Epithelial cell of prostate (primary cell): ENCODE measurements around the gene KREMEN1.
"Not testable (repeated sequence)": the region's sequence is repeated elsewhere in the genome, so short reads cannot be mapped to it uniquely, and the experiment has no call there.

ENCODE experiments used
- DNase-seq: peaks from one replicate; pipeline ENCODE4 v3.0.0-alpha.2; 2011; ENCODE audit warnings: low read depth, low spot score
- H3K27ac ChIP-seq: fragments of 450-650 bp; 2 replicates; pipeline ENCODE4 v1.5.1; 2017; ENCODE audit warnings: mild to moderate bottlenecking

KREMEN1 gene

DNA sequence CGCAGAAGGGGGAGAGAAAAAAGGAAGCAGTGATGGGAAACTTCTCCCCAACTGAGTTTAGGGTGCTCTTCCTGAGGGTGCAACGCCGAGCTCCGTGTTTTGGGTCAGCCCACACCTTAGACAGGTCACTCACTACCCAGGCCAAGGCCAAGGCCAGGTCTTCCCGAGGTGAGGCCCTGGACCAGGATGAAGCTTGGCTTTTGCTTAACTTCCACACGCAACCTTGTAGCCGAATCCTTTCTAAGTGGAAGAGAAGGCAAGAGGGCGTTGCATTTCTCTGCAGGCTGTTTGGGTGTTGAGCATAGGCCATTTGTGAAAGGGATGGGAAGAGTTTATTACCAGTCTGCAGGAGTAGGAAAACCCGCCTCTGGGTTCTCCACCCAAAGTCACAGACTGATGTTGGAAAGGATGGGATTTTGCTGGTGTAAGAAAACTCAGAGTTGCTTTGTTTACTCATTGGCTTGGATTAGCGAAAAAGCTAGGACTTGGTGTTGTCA is 1.5 kb downstream of the KREMEN1 start:
- no peak overlapping the region for H3K27ac ChIP-seq
- DNase-seq = no peak

DNA sequence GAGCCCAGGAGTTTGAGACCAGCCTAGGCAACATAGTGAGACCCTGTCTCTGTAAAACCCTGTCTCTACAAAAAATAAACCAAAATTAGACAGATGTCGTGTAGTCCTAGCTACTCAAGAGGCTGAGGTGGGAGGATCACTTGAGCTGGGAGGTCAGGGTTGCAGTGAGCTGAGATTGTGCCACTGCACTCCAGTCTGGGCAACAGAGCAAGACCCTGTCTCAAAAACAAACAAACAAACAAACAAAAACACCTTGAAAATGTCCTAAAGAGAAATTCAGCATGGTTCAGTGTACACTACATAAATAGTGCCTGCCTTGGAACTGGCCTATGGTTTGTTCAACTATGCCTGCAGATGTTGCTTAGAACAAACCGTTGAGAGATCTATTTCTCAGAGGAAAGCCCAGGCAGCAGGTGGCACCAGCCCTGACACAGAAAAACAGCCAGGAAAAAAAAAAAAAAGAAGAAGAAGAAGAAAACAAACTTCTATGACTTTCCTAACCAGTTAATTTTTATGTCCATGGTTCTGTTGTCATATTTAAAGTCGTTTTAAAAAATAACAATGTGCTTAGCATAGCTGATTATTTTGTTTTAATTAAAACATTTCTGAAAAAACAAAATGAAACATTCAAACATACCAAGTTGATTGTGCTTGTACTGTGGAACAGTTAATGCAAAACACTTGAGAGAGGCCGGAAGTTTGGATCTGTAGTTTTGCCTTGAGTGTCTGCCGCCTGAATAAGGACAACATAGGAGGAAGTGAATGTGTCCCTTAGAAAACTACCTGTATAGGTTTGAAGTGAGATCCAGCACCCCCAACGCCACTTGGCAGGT is 5.4 kb downstream of the KREMEN1 start:
- DNase-seq = no peak
- H3K27ac ChIP-seq = no peak overlapping the region

DNA sequence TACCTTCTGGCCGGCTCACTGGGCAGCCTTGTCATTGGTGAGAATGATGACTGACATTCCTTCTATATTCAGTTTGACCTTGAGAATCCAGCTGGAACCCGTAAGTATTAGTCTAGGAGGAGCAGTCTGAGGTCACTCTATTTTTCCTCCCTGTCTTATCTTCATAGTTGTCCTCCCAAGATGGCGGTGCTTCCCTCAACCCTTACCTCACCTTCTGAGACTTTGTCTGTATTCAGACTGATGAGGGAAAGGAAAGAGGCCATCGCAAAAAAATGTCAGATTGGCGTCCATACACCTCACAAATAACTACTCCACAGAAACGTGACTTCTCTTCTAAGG is 6.0 kb downstream of the KREMEN1 start:
- DNase-seq = no peak
- no peak overlapping the region for H3K27ac ChIP-seq

- no peak overlapping the region for H3K27ac ChIP-seq
- no peak for DNase-seq
Measured at GRCh38 chr22:29079218-29079901, 6.5 kb downstream of the KREMEN1 start.

DNA sequence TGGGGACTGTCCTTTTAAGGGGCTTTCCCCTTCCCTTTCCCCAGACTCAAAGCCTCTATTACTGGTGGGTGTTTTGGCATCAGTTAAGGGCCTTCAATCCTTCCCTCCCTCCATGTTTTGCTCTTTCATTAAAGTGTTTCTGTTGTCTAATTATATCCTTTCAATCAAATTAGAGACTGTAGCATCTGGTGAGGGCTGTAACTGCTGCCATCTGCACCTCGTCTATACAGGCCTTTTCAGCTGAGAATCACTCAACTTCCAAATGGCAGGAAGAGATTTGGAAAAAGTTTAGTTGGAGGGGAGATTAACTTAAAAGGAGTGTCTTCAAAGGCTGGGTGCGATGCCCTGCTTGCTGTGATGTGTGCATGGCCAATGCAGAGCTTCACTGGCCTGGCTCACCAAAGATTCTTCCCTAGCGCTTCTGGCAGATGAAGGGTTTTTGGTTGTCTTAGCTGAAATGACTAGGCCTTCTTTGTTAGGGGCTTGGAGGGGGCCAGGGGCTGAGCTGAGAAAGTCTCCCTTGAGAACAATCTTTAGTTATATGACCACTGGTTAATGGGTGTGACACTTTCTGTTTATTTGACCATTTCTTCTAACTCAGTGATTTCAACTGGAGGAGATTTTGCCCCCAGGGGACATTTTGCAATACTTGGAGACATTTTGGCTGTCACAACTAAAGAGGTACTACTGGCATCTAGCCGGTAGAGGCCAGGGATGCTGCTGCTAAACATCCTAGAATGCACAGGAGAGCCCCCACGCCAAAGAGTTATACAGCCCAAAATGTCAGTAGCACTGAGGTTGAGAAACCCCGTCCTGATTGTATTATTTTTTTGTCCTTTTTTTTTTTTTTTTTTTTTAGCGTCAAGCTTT is 7.5 kb downstream of the KREMEN1 start:
- no peak for DNase-seq
- no peak overlapping the region for H3K27ac ChIP-seq

- no peak for DNase-seq
- no peak overlapping the region for H3K27ac ChIP-seq
Measured at GRCh38 chr22:29081517-29082236, 8.8 kb downstream of the KREMEN1 start.

DNA sequence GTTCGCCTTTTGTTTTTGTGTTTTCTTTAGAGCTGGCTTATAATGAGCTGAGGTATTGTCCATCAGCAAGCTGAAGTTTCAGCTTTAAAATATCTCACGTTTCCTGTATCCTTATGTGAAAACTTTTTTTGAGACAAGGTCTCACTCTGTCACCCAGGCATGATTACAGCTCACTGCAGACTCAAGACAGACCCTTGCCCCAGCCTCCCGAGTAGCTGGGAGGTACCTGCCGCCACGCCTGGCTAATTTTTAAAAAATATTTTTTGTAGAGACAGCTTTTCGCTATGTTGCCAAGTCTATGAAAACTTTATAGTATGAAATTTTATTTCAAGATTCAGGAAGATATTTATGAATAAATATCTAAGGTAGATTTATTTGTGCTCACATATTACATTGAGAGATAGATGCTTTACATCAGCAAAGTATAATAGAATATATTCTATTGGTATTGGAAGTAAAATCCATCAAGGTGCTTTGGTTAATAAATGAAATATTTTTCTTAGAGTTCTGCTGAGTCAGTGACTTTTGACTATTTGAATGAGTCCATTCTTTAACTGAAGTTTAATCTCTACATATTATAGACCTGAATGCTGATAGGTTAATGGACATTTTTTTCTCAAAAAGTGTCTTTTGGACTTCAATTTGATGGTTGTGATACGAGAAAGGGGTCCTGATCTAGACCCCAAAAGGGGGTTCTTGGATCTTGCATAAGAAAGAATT is 10.2 kb downstream of the KREMEN1 start:
- no peak overlapping the region for H3K27ac ChIP-seq
- no peak for DNase-seq

GRCh38 chr22:29083576-29083932 is 10.7 kb downstream of the KREMEN1 start:
- H3K27ac ChIP-seq, DNase-seq: not testable (repeated sequence)

DNA sequence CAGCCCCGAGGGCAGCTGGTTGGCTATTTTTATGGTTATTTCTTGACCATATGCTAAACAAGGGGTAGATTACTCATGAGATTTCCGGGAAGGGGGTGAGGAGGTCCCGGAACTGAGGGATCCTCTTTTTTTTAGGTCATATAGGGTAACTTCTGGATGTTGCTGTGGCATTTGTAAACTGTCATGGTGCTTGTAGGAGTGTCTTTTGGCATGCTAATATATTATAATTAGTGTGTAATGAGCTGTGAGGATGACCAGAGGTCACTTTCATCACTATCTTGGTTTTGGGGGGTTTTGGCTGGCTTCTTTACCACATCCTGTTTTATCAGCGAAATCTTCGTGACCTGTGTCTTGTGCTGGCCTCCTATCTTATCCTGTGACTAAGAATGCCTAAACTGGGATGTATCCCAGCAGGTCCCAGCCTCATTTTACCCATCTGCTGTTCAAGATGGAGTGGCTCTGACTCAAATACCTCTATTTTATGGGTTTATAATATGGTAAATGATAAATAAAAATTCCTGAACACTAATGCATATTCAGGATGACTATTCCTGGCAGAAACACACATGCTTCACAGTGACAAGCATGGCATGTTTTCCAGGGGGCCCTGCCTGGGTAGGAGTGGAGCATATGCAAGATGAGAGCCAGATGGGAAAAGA is 11.2 kb downstream of the KREMEN1 start:
- no peak overlapping the region for H3K27ac ChIP-seq
- no peak for DNase-seq

- no peak overlapping the region for H3K27ac ChIP-seq
- no peak for DNase-seq
Measured at GRCh38 chr22:29087012-29087411, 14.2 kb downstream of the KREMEN1 start.

DNA sequence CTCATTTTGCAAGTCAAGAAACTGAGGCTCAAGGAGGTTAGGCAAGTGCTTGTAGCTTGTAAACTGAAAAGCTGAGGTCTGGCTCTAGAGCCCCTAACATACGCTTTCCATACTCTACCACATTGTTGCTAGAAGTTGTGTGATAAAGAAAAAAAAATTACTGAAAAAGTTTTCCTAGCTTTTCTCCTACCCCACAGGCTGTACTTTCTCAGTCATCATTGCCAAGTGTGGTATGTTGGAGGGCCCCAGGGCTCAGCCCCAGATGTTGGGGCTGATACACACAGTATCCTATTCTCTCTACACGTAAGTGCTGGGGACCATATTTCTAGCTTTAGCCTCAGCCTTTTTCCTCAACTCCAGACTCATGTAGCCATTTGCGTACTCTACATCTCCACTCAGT is 16.0 kb downstream of the KREMEN1 start:
- DNase-seq = no peak
- no peak overlapping the region for H3K27ac ChIP-seq

GRCh38 chr22:29089507-29089906 is 16.7 kb downstream of the KREMEN1 start:
- no peak overlapping the region for H3K27ac ChIP-seq
- DNase-seq = no peak

DNA sequence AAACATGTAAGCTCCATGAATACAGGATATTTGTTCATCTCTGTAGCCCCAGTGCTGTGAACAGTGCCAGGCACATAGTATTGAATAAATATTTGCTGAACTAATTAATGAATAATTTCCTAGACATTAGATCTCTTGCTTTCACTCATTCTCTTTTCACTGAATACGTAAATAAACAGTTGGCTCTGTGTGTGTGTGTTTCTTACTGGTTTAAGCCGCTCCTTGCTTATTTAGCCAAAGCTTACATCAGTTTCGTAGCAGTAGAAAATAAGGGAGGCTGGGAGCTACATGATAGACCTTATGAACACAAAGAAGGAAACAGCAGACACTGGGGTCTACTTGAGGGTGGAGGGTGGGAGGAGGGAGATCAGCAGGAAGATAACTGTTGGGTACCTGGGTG is 17.2 kb downstream of the KREMEN1 start:
- no peak for DNase-seq

DNA sequence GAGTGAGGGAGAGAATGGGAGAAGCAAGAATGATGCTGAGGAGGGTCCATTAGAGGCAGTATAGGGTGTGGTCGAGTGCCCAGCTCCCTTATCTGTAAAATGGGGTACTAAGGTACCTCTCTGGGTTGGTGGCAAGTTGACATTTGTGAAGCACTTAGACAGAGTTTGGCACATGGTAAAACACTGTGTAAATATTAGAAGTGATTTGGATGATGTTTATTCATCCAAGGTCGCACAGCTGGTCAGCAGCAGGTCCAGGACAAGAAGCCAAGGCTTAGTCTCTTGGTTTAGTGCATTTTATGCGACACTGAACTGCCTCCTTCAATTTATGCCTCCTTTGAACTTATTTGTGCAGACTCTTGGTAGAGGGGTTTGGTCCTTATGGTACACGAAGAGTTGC is 19.4 kb downstream of the KREMEN1 start:
- H3K27ac ChIP-seq = no peak overlapping the region
- DNase-seq = no peak

More for the DNA sequence above, 17.2 kb downstream of the KREMEN1 start:
- no peak overlapping the region for H3K27ac ChIP-seq

GRCh38 chr22:29093030-29093429 is 20.2 kb downstream of the KREMEN1 start:
- DNase-seq = no peak
- no peak overlapping the region for H3K27ac ChIP-seq

DNA sequence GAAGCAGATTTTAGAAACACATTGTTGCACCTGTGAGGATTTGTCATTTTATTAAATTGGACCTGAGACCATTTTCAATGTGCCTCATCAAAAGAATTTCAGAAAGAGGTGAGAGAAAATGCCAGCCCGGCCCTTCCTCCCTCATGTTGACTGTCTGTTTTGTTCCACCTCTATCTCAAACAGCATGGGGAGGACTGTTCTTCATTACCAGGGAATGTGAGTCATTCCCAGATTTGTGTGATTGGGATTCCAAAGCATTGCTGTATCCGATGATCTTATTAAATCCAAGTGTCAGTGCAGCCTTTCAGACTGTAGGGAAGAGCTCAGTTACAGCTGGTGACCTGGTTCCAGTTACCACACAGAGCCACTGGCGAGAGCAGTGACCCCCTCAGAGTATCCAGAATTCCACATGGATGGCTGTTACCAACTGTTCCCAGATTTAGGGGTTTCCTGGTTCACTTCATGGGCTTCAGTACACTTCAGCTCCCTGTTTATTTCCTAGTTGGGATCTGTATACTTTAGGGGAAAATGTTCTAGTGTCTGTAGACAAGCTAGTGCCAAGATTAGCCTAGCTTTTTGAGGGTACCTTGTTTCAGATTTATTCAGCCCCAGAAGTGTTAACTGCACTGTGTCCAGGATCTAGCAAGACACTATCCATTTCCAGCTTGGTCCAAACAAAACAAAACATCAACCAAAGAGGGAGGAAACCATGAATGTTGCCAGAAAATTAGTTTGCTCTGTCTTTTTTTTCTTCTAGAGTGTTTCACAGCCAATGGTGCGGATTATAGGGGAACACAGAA is 20.9 kb downstream of the KREMEN1 start:
- H3K27ac ChIP-seq = no peak overlapping the region
- no peak for DNase-seq

DNA sequence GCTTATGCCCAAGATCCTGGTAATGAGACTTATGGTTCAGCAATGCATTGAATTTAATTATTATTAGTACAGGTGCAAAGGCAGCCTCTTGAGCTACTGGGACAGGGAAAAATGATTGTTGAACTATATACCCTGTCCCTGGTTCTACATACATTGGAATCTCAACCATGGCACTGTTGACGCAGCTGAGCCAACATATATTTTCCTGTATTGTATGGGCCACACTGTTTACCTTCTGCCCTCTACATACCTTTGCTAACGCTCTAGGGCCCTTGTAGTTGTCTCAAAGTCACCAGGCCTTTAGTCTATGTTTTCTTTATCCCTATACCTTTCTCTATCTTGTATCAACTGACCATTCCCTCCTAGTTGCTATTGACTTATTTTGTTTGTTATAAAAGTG is 22.6 kb downstream of the KREMEN1 start:
- no peak overlapping the region for H3K27ac ChIP-seq
- no peak for DNase-seq
